K562 (cell line): ENCODE measurements around the gene ZMIZ1. TPM values are rescaled to one million over a fixed set of nuclear protein-coding genes. Genes with fewer than 3 reads are reported as not detected.

ENCODE experiments used
- ATAC-seq: fragments of 200-7000 bp; cut with Tn5 transposase; 3 replicates; pipeline ENCODE4 v1.9.1; 2020; ENCODE audit warnings: moderate library complexity
- BruUV-seq: library from RNA; stranded (reverse); fragments of 400-500 nt; replicated peaks from 2 replicates; lab custom pipeline; 2021; lab: Mats Ljungman, UMichigan
- CTCF ChIA-PET: fragments of 300-600 bp; formaldehyde crosslinking; extraction: SDS; loops from one replicate; lab custom pipeline; 2021; ENCODE audit warnings: low intra/inter-chr PET ratio; lab: Yijun Ruan, JAX
- POLR2A ChIA-PET: fragments of 300-600, 350-650 bp; sonication (Branson Sonifier 250); formaldehyde crosslinking; extraction: SDS; loops from one replicate; lab custom pipeline; 2021; ENCODE audit warnings: antibody characterized with exemption, inconsistent platforms; lab: Yijun Ruan, JAX
- DNase-seq, 4 experiments: peaks; one replicate each; pipeline versions ENCODE4 v3.0.0 to v3.0.0-alpha.2; 2011 to 2018; ENCODE audit warnings: low spot score in 3 of 4, mixed read lengths in 3 of 4; ENCODE audit errors: extremely low read depth in 1 of 4
- FAIRE-seq: peaks from 2 replicates; lab custom pipeline; 2011; peaks lifted over from hg19 to GRCh38; lab: Jason Lieb, UNC
- H2AFZ ChIP-seq: 2 replicates; pipeline ENCODE4 v1.6.0; 2011; ENCODE audit warnings: low read depth, low read length, control low read depth, inconsistent platforms
- H3K27ac ChIP-seq: fragments of 200-600 bp; 3 replicates; pipeline ENCODE4 v1.8.0; 2011; ENCODE audit warnings: low read depth, mild to moderate bottlenecking, control low read depth, inconsistent platforms, low read length, moderate library complexity, mixed read lengths; ENCODE audit errors: extremely low read depth
- H3K27me3 ChIP-seq, 2 experiments: fragments of 300-600 bp in 1 of 2; 2 replicates in 1 of 2; 3 replicates in 1 of 2; pipeline versions ENCODE4 v1.6.0 to v1.8.0; 2011; ENCODE audit warnings: inconsistent platforms in 2 of 2, low read length in 2 of 2, mild to moderate bottlenecking in 1 of 2, mixed read lengths in 1 of 2, moderate library complexity in 1 of 2; ENCODE audit not compliant: control insufficient read depth in 2 of 2, insufficient read depth in 2 of 2
- H3K36me3 ChIP-seq: fragments of 300-600 bp; 3 replicates; pipeline ENCODE4 v1.8.0; 2011; ENCODE audit warnings: mild to moderate bottlenecking, low read length, inconsistent platforms; ENCODE audit not compliant: control insufficient read depth, insufficient read depth
- H3K4me1 ChIP-seq, 2 experiments: fragments of 200-600 bp in 1 of 2; replicated peaks in 1 of 2; 2 replicates in 1 of 2; 3 replicates in 1 of 2; pipeline versions ENCODE4 v1.5.1 to v1.8.0; 2011; ENCODE audit warnings: inconsistent platforms in 2 of 2, low read length in 2 of 2, mild to moderate bottlenecking in 1 of 2, mixed read lengths in 1 of 2, moderate library complexity in 1 of 2; ENCODE audit not compliant: control insufficient read depth in 2 of 2, insufficient read depth in 2 of 2
- H3K4me2 ChIP-seq: 2 replicates; pipeline ENCODE4 v1.6.1; 2011; ENCODE audit warnings: low read length, control low read depth, inconsistent platforms, mixed read lengths; ENCODE audit not compliant: insufficient read depth
- H3K4me3 ChIP-seq: fragments of 200-600 bp; sonication (generic), shearing (Covaris generic); 2 replicates; pipeline ENCODE4 v1.5.1; 2016; ENCODE audit warnings: control low read depth, inconsistent platforms
- H3K79me2 ChIP-seq: fragments of 200-600 bp; 3 replicates; pipeline ENCODE4 v1.8.0; 2011; ENCODE audit warnings: low read length, inconsistent platforms; ENCODE audit not compliant: control insufficient read depth, insufficient read depth
- H3K9ac ChIP-seq, 2 experiments: 2 replicates each; pipeline versions ENCODE4 v1.6.0 to v1.6.1; 2011; ENCODE audit warnings: low read depth in 2 of 2, low read length in 2 of 2, control low read depth in 1 of 2, inconsistent platforms in 1 of 2, mild to moderate bottlenecking in 1 of 2, mixed read lengths in 1 of 2; ENCODE audit not compliant: insufficient read depth in 1 of 2
- H3K9me1 ChIP-seq: one replicate; pipeline ENCODE4 v1.6.0; 2011; ENCODE audit warnings: inconsistent platforms, mild to moderate bottlenecking, low read length, moderate library complexity; ENCODE audit not compliant: control insufficient read depth, insufficient read depth
- H3K9me3 ChIP-seq: replicated peaks from 2 replicates; pipeline ENCODE4 v1.5.1; 2011; ENCODE audit warnings: low read depth, low read length, inconsistent platforms; ENCODE audit not compliant: control insufficient read depth, insufficient read depth
- H4K20me1 ChIP-seq: replicated peaks from 2 replicates; pipeline ENCODE4 v1.6.1; 2011; ENCODE audit warnings: low read length, inconsistent platforms, mixed read lengths; ENCODE audit not compliant: control insufficient read depth, insufficient read depth
- BCL6 ChIP-seq: fragments of 250-450 bp; sonication (Bioruptor Pico); IDR thresholded peaks from 2 replicates; pipeline ENCODE4 v1.4.0; 2020
- FOSL1 ChIP-seq: fragments of 200-800 bp; sonication (Bioruptor generic); conservative IDR thresholded peaks from 2 replicates; pipeline ENCODE4 v1.6.1; 2016; ENCODE audit warnings: missing genetic modification characterization, missing compliant biosample characterization
- HES1 ChIP-seq: fragments of 450-650 bp; IDR thresholded peaks from 2 replicates; pipeline ENCODE4 v1.6.1; 2016; ENCODE audit warnings: low read depth, mild to moderate bottlenecking, moderate library complexity
- KLF1 ChIP-seq: fragments of 450-650 bp; IDR thresholded peaks from 2 replicates; pipeline ENCODE4 v1.6.1; 2016; ENCODE audit warnings: missing genetic modification characterization, missing compliant biosample characterization
- KLF16 ChIP-seq: IDR thresholded peaks from 2 replicates; pipeline ENCODE4 v1.6.1; 2016; ENCODE audit warnings: antibody characterized with exemption
- L3MBTL2 ChIP-seq: fragments of 450-650 bp; IDR thresholded peaks from 2 replicates; pipeline ENCODE4 v1.6.1; 2016; ENCODE audit warnings: mild to moderate bottlenecking, moderate library complexity
- NCOA1 ChIP-seq: fragments of 450-650 bp; IDR thresholded peaks from 2 replicates; pipeline ENCODE4 v1.6.1; 2016; ENCODE audit warnings: low read depth
- RAD21 ChIP-seq, 2 experiments: fragments of 250-450 bp in 1 of 2; fragments of 450-650 bp in 1 of 2; sonication (Bioruptor Pico) in 1 of 2; formaldehyde crosslinking in 1 of 2; IDR thresholded peaks in 1 of 2; conservative IDR thresholded peaks in 1 of 2; 2 replicates each; pipeline versions ENCODE4 v1.4.0 to v1.8.0; 2020 to 2022; ENCODE audit warnings: mild to moderate bottlenecking in 2 of 2, moderate library complexity in 1 of 2
- THRA ChIP-seq: fragments of 450-650 bp; IDR thresholded peaks from 2 replicates; pipeline ENCODE4 v1.6.1; 2017; ENCODE audit warnings: mild to moderate bottlenecking, moderate library complexity
- USF1 ChIP-seq: sonication (generic); formaldehyde crosslinking; IDR thresholded peaks from 2 replicates; pipeline ENCODE4 v1.9.0; 2022; ENCODE audit warnings: mild to moderate bottlenecking, missing genetic modification reagents
- ZBTB11 ChIP-seq, 3 experiments: fragments of 200-800 bp in 1 of 3; fragments of 250-450 bp in 1 of 3; fragments of 450-650 bp in 1 of 3; sonication (Bioruptor Pico) in 1 of 3; sonication (Bioruptor generic) in 1 of 3; formaldehyde crosslinking in 1 of 3; IDR thresholded peaks; 2 replicates each; pipeline versions ENCODE4 v1.6.1 to v1.8.0; 2016 to 2022; ENCODE audit warnings: mild to moderate bottlenecking in 2 of 3, missing genetic modification characterization in 2 of 3, missing compliant biosample characterization in 1 of 3, moderate library complexity in 1 of 3
- ZNF197 ChIP-seq: fragments of 200-800 bp; sonication (Bioruptor generic); IDR thresholded peaks from 2 replicates; pipeline ENCODE4 v1.6.1; 2016; ENCODE audit warnings: low read depth, missing genetic modification characterization, missing compliant biosample characterization
- ZNF395 ChIP-seq: fragments of 200-800 bp; sonication (Bioruptor generic); IDR thresholded peaks from 2 replicates; pipeline ENCODE4 v1.6.1; 2017; ENCODE audit warnings: missing genetic modification characterization, missing compliant biosample characterization
- WGBS: fragments of 100-300 bp; shearing (Covaris generic); methylation state at CpG from one replicate; pipeline ENCODE4 v1.1.6; 2016; ENCODE audit warnings: low coverage, mixed read lengths; ENCODE audit not compliant: insufficient coverage; ENCODE audit errors: missing lambda C conversion rate; 5-methylcytosine and 5-hydroxymethylcytosine counted together
- in situ Hi-C: fragments of 300-500 bp; cut with MboI; formaldehyde crosslinking; loops from 4 replicates; pipeline ENCODE4 v1.15.0; 2018; ENCODE audit warnings: inconsistent platforms, mixed read lengths
- intact Hi-C: fragments of 100-400 bp; cut with micrococcal nuclease; formaldehyde crosslinking; loops from 2 replicates; pipeline ENCODE4 v1.14.2; 2022
- polyA plus RNA-seq, 8 experiments: library from polyadenylated mRNA; depleted of rRNA in 4 of 8; stranded (reverse) in 5 of 8; unstranded in 3 of 8; fragments of >200 nt; fragmentation: Nextera tagmentation in 2 of 8; fragmentation: Illumina TruSeq in 1 of 8; extraction: Ambion mirVana in 2 of 8; extraction: Trizol in 1 of 8; gene quantifications; 2 replicates each; pipeline versions ENCODE4 v1.2.1 to v1.2.3, GENCODE V29; 2011 to 2014; ENCODE audit warnings: inconsistent platforms in 1 of 8, missing spikeins in 1 of 8
- total RNA-seq, 7 experiments: library from RNA; depleted of rRNA in 6 of 7; stranded (reverse); fragments of >200 nt in 6 of 7; fragmentation: Illumina TruSeq in 2 of 7; extraction: Trizol in 2 of 7; gene quantifications; 2 replicates each; pipeline versions ENCODE4 v1.2.1 to v1.2.3, GENCODE V29; 2011 to 2021; ENCODE audit warnings: low replicate concordance in 1 of 7
- TF ChIP-seq, protein P1 (sequence below): sonication (generic); formaldehyde crosslinking; IDR thresholded peaks from 2 replicates; pipeline ENCODE4 v1.5.0; 2020; ENCODE audit warnings: missing genetic modification reagents

ZMIZ1 gene
- total and polyA plus RNA-seq, 9 of the 15 experiments (the other 6 are each of a cell fraction or from before 2014, with no cell fraction given): 1.0 to 37.3 (median 4.3) TPM

DNA sequence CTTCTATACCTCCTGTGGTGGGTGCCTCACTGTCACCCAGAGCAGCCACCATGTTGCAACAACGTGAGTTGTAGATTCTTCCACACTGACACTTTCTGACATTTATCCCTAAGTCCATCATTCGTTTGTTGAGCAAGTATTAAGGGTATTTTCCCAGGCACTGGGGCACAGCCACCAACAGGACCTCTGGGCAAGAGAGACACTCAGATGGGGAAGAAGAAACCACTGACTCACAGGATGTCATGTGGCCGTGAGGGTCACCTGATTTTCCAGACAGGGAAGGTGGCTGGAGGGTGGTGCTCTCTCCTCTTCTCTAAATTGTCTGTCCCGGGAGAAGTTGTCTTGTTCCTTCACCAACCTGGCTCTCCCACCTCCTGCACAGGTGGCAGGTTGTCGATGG is 226.8 kb downstream of the ZMIZ1 start:
- peaks cover 8% of the 10 kb centered on the region; the same call in 1 of the 2 replicates for H4K20me1 ChIP-seq
- peaks cover 0 to 26% of the 10 kb centered on the region in 2 experiments; a peak in 1 of 5 replicates for H3K4me1 ChIP-seq
- intact Hi-C loops: no loop called here
- no peak overlapping the region for H3K4me2 ChIP-seq
- H3K36me3 ChIP-seq: peaks cover 73% of the 10 kb centered on the region; the same call in 2 of the 3 replicates
- ChIA-PET POLR2A (no interaction called here), CTCF (no interaction called here)
- FAIRE-seq (no peak), DNase-seq (no peak), ATAC-seq (no peak)
- no peak overlapping the region for H3K4me3 ChIP-seq
- no peaks in the 10 kb centered on the region for H3K27me3 ChIP-seq
- H3K27ac ChIP-seq: no peak overlapping the region
- WGBS: 31% methylated on average over 5 of the region's 5 CpGs
- no peaks in the 10 kb centered on the region for H3K9me3 ChIP-seq
- no peaks in the 10 kb centered on the region for H3K79me2 ChIP-seq
- no peaks in the 10 kb centered on the region for H3K9me1 ChIP-seq
- in situ Hi-C loops: no loop called here
- H3K9ac ChIP-seq: no peak overlapping the region
- no peak overlapping the region for H2AFZ ChIP-seq
- BruUV-seq: no TSS peak
- TF ChIP-seq L3MBTL2: no peak
- no peak for TF ChIP-seq RAD21 (CRISPR knock-in tag; conservative IDR thresholded peaks at IDR 0.05 in 1 of 2, IDR thresholded peaks at IDR 0.05 in 1 of 2)
- TF ChIP-seq THRA: no peak
- TF ChIP-seq USF1 (CRISPR knock-in tag): peak; percentile 62
- no peak for TF ChIP-seq ZNF197 (CRISPR knock-in tag)
- TF ChIP-seq NCOA1: no peak
- TF ChIP-seq BCL6 (CRISPR knock-in tag): no peak
- TF ChIP-seq ZBTB11 (CRISPR knock-in tag; IDR thresholded peaks at IDR 0.05): peak in 1 of 3 experiments; percentile 45; a peak in 1 of 6 replicates
- no peak for TF ChIP-seq KLF16
- TF ChIP-seq KLF1: no peak
- peak; percentile 70 for TF ChIP-seq FOSL1 (tag)
- no peak for TF ChIP-seq ZNF395 (CRISPR knock-in tag)
- TF ChIP-seq, protein P1, sequence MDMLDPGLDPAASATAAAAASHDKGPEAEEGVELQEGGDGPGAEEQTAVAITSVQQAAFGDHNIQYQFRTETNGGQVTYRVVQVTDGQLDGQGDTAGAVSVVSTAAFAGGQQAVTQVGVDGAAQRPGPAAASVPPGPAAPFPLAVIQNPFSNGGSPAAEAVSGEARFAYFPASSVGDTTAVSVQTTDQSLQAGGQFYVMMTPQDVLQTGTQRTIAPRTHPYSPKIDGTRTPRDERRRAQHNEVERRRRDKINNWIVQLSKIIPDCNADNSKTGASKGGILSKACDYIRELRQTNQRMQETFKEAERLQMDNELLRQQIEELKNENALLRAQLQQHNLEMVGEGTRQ: 0 out of 2 replicates have a peak, but pooled peaks have one; percentile 29
- TF ChIP-seq HES1: no peak
